Cardiac fibroblast (primary cell): ENCODE measurements around the gene CTCFL.

ENCODE experiments used
- DNase-seq, 2 donors: peaks; one replicate each; pipeline versions ENCODE4 v3.0.0 to v3.0.0-alpha.2; 2010; ENCODE audit warnings: low read depth in 2 of 2
- H3K4me3 ChIP-seq, 2 donors: replicated peaks in 1 of 2; 1 replicate in 1 of 2; 2 replicates in 1 of 2; pipeline ENCODE4 v1.5.1; 2011; ENCODE audit warnings: low read depth in 2 of 2, low read length in 2 of 2, mild to moderate bottlenecking in 2 of 2, moderate library complexity in 1 of 2
- CTCF ChIP-seq: IDR thresholded peaks from one replicate; pipeline ENCODE4 v1.5.1; 2011; ENCODE audit warnings: low read depth, mild to moderate bottlenecking, low read length, inconsistent platforms

The CTCFL gene

DNA sequence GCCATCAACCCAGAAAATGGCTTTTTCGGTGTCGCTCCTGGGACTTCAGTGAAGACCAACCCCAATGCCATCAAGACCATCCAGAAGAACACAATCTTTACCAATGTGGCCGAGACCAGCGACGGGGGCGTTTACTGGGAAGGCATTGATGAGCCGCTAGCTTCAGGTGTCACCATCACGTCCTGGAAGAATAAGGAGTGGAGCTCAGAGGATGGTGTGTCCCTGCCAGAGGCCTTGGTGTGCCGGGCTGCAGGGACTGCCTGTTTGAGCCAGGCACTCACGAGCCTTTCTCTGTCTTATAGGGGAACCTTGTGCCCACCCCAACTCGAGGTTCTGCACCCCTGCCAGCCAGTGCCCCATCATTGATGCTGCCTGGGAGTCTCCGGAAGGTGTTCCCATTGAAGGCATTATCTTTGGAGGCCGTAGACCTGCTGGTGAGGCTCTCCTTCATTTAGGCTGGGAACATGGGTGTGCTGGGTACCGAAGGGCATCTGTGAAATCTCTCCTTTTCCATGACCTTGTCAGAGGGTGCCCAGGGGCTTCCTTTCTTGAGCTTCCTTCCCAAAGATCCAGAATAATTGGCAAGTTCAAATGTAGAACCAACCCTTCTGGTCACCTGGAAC is 39.4 kb upstream of the CTCFL start:
- DNase-seq = no peak
- H3K4me3 ChIP-seq = no peak overlapping the region
- no peak for TF ChIP-seq CTCF

GRCh38 chr20:57563522-57563921 is 38.6 kb upstream of the CTCFL start:
- DNase-seq = no peak
- TF ChIP-seq CTCF = no peak

GRCh38 chr20:57562541-57563465 is 37.9 kb upstream of the CTCFL start:
- no peak overlapping the region for H3K4me3 ChIP-seq
- DNase-seq = no peak
- no peak for TF ChIP-seq CTCF

More at GRCh38 chr20:57563522-57563921, 38.6 kb upstream of the CTCFL start:
- no peak overlapping the region for H3K4me3 ChIP-seq

DNA sequence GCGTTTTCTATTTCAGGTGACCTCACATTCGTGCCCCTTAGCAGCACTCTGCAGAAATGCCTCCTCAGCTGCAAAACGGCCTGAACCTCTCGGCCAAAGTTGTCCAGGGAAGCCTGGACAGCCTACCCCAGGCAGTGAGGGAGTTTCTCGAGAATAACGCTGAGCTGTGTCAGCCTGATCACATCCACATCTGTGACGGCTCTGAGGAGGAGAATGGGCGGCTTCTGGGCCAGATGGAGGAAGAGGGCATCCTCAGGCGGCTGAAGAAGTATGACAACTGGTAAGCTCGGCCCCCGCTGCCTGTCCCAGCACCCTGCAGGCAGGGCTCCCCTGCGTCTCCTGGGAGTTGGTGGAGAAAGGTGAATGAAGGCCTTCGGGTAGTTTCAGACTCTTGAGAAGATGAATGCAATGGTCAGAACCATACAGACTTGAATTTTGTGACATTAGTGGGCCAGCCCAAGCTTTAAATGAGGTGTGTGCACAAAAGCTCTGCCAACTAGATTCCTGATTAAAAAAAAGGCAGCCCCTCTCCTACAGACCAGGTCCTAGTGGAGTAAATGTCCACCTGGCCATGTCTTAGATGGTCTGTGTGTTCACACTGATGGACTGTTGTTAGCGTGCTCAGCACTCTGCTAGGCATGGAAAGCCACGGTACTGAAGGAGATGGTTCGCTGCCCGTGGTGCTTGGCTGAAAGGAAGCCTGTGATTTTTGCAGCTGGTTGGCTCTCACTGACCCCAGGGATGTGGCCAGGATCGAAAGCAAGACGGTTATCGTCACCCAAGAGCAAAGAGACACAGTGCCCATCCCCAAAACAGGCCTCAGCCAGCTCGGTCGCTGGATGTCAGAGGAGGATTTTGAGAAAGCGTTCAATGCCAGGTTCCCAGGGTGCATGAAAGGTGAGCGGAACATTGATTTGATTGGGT is 36.7 kb upstream of the CTCFL start:
- DNase-seq = no peak
- no peak for TF ChIP-seq CTCF
- H3K4me3 ChIP-seq = no peak overlapping the region

DNA sequence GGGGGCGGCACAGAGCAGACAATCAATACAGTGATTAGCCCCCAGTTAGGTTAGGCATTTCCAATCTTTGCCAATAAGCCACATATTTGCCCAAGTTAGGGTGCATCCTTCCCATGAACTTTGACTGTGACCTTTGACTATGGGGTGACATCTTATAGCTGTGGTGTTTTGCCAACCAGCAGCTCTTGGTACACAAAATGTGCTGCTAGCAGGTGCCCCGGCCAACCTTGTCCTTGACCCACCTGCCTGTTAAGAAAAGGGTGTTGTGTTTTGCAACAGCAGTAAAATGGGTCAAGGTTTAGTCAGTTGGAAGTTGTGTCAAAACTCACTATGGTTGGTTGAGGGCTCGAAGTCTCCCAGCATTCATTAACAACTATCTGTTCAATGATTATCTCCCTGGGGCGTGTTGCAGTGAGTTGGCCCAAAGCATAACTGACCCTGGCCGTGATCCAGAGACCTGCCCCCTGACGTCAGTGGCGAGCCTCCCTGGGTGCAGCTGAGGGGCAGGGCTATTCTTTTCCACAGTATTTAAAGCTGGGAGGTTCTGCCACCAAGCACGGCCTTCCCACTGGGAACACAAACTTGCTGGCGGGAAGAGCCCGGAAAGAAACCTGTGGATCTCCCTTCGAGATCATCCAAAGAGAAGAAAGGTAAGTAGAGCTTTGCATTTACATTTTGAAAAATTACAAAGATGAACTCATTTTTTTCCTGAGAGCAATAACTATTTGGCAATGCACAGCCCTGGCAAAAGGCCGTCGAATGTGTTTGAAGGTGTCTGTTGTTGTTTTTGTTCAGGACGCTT is 35.8 kb upstream of the CTCFL start, which contains the start of gene PCK1:
Gene PCK1 (plus strand): TSS at position 557 of the 802 bp plus-strand sequence. CDS start 302 bp downstream, outside the sequence.
- peak; percentile 15 to 18 for DNase-seq
- no peak for TF ChIP-seq CTCF

More for the DNA sequence above, 35.8 kb upstream of the CTCFL start, which contains the start of gene PCK1:
- no peak within 1 kb of the TSS for H3K4me3 ChIP-seq
